RCC 7860 (cell line): ENCODE results near the gene PLAC9.

Source experiments
- DNase-seq: peaks from one replicate; pipeline ENCODE4 v3.0.0-alpha.2; 2015; ENCODE audit warnings: low spot score
- FAIRE-seq: peaks from 2 replicates; lab custom pipeline; 2012; peaks lifted over from hg19 to GRCh38; lab: Jason Lieb, UNC

The PLAC9 gene

DNA sequence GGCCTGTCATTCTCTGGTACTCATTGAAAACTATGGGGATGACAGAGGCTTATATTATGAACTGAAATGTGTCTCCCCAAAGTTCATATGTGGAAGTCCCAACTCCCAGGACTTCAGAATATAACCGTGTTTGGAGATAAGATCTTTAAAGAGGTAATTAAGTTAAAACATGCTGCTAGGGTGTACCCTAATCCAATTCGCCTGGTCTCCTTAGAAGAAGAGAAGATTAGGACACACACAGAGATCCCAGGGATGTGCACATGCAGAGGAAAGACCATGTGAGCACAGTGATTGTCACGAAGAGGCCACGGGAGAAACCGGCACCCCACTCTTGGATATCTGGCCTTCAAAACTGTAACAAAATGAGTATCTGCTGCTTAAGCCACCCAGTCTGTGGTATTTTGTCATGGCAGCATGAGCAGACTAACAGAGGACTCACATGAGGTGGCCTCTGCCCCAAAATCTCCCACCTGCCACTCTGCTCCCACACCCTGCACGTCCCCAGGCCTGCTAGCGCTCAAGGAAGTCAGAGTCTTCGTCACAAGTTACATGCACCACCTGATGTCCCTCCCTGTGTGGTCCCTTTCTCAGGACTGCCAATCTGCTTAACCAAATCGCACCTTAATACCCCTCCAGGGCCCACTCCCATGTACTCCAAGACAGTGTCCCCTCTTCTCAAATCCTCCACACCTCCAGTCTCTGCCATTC lies 26.8 kb downstream of the PLAC9 start:
- DNase-seq: no peak
- FAIRE-seq: no peak

DNA sequence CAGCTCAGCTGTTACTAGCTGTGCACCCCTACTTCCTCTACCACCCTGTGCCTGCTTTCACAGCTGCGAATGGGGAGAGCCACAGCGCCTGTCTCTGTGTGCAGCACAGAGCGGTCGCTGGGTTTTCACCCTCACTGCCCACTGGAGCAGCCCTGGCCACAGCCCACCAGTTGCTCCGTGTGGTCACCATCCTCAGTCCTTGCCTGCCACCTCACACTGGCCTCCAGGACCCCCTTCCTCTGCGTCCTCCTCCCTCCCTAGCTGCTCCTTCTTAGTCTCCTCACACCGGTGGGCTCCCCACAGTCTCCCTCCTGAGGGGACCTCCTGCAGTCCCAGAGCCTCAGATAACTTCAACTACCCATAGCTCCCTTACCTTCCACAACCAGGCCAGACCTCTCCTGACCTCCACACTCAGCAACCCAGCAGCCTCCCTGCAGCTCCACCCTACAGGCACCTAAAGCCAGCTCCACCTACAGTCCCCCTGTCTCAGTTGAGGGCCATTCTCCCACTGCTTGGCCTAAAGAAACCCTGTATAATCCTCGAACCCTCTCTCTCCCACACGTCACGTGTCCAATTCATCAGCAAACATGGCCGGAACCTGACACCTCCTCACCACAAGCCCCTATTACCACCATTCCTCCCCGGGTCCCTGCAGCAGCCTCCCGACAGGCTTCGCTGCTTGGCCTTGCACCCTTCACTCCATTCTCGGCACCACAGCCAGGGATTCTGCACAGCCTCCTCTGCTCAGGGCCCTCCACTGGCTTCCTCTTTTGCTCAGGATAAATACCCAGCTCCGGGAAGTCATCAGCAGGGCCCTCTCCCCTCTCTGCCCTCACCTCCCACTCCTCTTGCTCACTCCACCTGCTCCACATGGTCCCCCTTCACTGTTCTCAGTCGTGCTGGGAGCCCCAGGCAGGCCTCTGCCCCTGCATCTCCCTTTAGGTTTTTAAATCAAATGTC lies 28.1 kb downstream of the PLAC9 start:
- no peak for DNase-seq

GRCh38 chr10:80161321-80162083 lies 29.0 kb downstream of the PLAC9 start:
- DNase-seq (no peak), FAIRE-seq (no peak)

More for the DNA sequence above, 28.1 kb downstream of the PLAC9 start:
- FAIRE-seq: no peak

- FAIRE-seq: no peak
- peak; percentile 33 for DNase-seq
Observed at GRCh38 chr10:80163741-80164341, 31.3 kb downstream of the PLAC9 start.

GRCh38 chr10:80164596-80164995 lies 32.1 kb downstream of the PLAC9 start:
- FAIRE-seq (no peak), DNase-seq (no peak)

DNA sequence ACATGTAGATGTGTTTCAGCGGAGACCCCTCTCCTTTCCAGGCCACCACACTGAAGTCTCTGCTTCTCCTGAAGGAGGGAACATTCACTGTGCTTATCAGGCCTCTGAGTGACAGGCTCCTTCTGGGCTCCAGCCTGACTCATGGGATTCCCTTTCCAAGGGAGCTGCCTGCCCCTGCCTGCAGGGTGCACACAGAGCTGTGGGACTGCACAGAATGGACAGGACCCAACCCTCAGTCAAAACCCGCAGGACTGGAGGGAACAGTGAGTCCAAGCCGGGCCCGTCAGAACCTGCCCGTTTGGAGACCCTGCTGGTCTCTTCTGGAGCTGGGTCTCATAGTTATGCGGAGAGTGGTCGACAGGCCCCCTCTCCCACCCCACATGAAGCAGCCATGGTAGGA lies 32.6 kb downstream of the PLAC9 start:
- FAIRE-seq: no peak

GRCh38 chr10:80166581-80167470 lies 34.3 kb downstream of the PLAC9 start:
- FAIRE-seq (no peak), DNase-seq (no peak)

More for the DNA sequence above, 32.6 kb downstream of the PLAC9 start:
- DNase-seq: no peak

- DNase-seq: no peak
- FAIRE-seq: no peak
Observed at GRCh38 chr10:80167471-80168161, 35.1 kb downstream of the PLAC9 start.

- no peak for DNase-seq
- no peak for FAIRE-seq
Observed at GRCh38 chr10:80168162-80168511, 35.6 kb downstream of the PLAC9 start.

DNA sequence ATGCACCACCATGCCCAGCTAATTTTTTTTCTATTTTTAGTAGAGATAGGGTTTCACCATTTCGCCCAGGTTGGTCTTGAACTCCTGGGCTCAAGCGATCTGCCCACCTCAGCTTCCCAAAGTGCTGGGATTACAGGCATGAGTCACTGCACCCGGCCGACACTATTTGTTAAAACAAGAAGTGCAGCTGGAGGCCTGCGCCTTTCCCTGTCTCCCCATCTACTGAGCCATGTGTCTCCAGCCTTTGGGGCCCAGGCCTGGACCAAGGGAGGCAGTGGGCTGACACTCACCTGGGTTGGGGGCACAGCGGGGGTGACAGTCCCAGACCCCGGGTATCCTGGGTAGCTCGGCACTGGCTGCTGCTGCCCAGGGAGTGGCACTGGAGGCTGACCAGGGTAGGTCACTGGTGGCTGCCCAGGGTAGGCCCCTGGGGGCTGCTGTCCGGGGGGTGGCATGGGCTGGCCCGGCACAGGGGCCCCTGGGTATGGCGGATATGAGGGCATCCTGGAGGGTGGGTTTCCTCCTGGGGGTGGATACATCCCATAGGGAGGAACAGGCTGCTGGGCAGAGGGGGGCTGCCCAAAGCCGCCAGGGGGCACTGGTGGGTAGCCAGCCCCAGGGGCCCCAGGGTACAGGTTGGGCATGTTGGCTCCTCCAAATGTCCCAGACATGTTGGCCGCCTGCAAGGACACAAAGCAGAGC lies 36.3 kb downstream of the PLAC9 start:
- DNase-seq (no peak), FAIRE-seq (no peak)

GRCh38 chr10:80170026-80170425 lies 37.5 kb downstream of the PLAC9 start:
- no peak for DNase-seq
- no peak for FAIRE-seq

DNA sequence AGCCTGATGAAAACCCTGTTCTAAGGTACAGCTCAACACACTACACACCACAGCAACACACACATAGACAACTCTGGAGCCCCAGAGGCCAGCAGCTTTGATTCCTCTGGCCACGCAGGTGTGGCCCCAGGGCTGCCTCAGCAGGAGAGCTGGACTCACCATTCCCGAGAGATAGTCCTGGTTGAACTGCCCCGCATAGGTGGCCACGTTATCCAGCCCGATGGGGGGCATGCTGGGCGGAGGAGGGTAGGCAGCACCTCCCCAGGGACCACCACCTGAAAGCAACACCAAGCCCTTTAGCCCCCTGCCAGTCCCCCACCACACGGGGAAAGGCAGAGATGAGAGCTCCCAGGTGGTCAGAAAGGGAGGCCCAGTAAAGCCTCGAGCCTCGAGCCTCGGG lies 38.1 kb downstream of the PLAC9 start:
- DNase-seq: no peak

GRCh38 chr10:80171248-80171660 lies 38.7 kb downstream of the PLAC9 start:
- FAIRE-seq: no peak

More for the DNA sequence above, 38.1 kb downstream of the PLAC9 start:
- FAIRE-seq: no peak

GRCh38 chr10:80172896-80173295 lies 40.4 kb downstream of the PLAC9 start:
- FAIRE-seq (no peak), DNase-seq (no peak)

More at GRCh38 chr10:80171248-80171660, 38.7 kb downstream of the PLAC9 start:
- DNase-seq: no peak

- FAIRE-seq (no peak), DNase-seq (no peak)
Observed at GRCh38 chr10:80173466-80173865, 40.9 kb downstream of the PLAC9 start.

DNA sequence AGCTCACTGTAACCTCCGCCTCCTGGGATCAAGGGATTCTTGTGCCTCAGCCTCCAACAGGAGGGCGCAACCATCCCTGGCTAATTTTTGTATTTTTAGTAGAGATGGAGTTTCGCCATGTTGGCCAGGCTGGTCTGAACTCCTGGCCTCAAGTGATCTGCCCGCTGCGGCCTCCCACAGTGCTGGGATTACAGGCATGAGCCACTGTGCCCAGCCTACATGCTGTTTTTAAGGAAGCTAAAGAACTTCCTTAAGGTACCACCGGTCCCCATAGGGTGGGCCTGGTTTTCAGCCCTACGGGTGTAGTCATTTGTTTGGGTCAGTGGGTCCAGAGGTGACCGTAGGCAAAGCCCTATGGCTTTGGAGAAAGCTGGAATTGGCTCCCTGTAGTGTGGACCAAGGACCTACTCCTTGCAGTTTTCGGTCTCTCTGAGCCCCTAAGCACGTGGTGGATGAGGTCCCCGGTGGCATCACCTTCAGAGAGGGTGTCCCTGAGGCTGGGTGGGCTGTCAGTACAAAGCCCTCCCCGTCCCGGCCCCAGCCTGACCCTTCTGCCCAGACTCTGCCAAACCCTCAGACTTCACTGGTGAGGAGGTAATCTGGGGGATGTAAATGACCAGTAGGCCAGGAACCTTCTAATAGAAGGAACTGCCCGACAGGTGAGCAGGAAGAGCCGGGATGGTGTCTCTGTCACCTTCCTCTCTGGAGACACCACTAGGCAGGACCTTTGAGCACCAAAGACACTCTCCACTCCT lies 42.3 kb downstream of the PLAC9 start:
- FAIRE-seq (no peak), DNase-seq (no peak)

DNA sequence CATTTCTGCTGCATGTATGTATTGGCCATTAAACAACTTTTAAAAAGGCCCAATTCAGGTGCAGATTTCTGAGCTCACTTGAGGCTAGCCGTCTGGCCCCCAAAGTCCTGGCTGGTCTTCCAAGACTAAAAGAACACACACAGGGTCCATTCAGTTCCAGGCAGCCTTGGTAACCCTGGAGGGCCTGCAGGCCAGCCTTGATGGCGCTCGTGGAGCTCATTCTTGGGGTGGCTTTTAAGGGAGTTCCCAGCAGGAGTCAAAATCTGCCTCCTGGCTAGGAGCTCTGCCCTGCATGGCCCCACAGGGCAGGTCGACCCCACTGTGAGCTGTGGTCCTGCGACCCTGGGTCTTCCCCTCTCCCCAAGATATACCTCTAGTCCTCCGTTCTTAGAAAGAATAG lies 44.0 kb downstream of the PLAC9 start:
- no peak for FAIRE-seq
- no peak for DNase-seq
